K562 (cell line): ENCODE measurements around the gene IP6K2. TPM values are rescaled to one million over a fixed set of nuclear protein-coding genes. Genes with fewer than 3 reads are reported as not detected.

Experiments used
- ATAC-seq: fragments of 200-7000 bp; cut with Tn5 transposase; 3 replicates; pipeline ENCODE4 v1.9.1; 2020; ENCODE audit warnings: moderate library complexity
- BruUV-seq: library from RNA; stranded (reverse); fragments of 400-500 nt; replicated peaks from 2 replicates; lab custom pipeline; 2021; lab: Mats Ljungman, UMichigan
- CTCF ChIA-PET: fragments of 300-600 bp; formaldehyde crosslinking; extraction: SDS; loops from one replicate; lab custom pipeline; 2021; ENCODE audit warnings: low intra/inter-chr PET ratio; lab: Yijun Ruan, JAX
- POLR2A ChIA-PET: fragments of 300-600, 350-650 bp; sonication (Branson Sonifier 250); formaldehyde crosslinking; extraction: SDS; loops from one replicate; lab custom pipeline; 2021; ENCODE audit warnings: antibody characterized with exemption, inconsistent platforms; lab: Yijun Ruan, JAX
- DNase-seq, 4 experiments: peaks; one replicate each; pipeline versions ENCODE4 v3.0.0 to v3.0.0-alpha.2; 2011 to 2018; ENCODE audit warnings: low spot score in 3 of 4, mixed read lengths in 3 of 4; ENCODE audit errors: extremely low read depth in 1 of 4
- FAIRE-seq: peaks from 2 replicates; lab custom pipeline; 2011; peaks lifted over from hg19 to GRCh38; lab: Jason Lieb, UNC
- H2AFZ ChIP-seq: 2 replicates; pipeline ENCODE4 v1.6.0; 2011; ENCODE audit warnings: low read depth, low read length, control low read depth, inconsistent platforms
- H3K27ac ChIP-seq: fragments of 200-600 bp; 3 replicates; pipeline ENCODE4 v1.8.0; 2011; ENCODE audit warnings: low read depth, mild to moderate bottlenecking, control low read depth, inconsistent platforms, low read length, moderate library complexity, mixed read lengths; ENCODE audit errors: extremely low read depth
- H3K27me3 ChIP-seq, 2 experiments: fragments of 300-600 bp in 1 of 2; 2 replicates in 1 of 2; 3 replicates in 1 of 2; pipeline versions ENCODE4 v1.6.0 to v1.8.0; 2011; ENCODE audit warnings: inconsistent platforms in 2 of 2, low read length in 2 of 2, mild to moderate bottlenecking in 1 of 2, mixed read lengths in 1 of 2, moderate library complexity in 1 of 2; ENCODE audit not compliant: control insufficient read depth in 2 of 2, insufficient read depth in 2 of 2
- H3K36me3 ChIP-seq: fragments of 300-600 bp; 3 replicates; pipeline ENCODE4 v1.8.0; 2011; ENCODE audit warnings: mild to moderate bottlenecking, low read length, inconsistent platforms; ENCODE audit not compliant: control insufficient read depth, insufficient read depth
- H3K4me1 ChIP-seq, 2 experiments: fragments of 200-600 bp in 1 of 2; replicated peaks in 1 of 2; 2 replicates in 1 of 2; 3 replicates in 1 of 2; pipeline versions ENCODE4 v1.5.1 to v1.8.0; 2011; ENCODE audit warnings: inconsistent platforms in 2 of 2, low read length in 2 of 2, mild to moderate bottlenecking in 1 of 2, mixed read lengths in 1 of 2, moderate library complexity in 1 of 2; ENCODE audit not compliant: control insufficient read depth in 2 of 2, insufficient read depth in 2 of 2
- H3K4me2 ChIP-seq: 2 replicates; pipeline ENCODE4 v1.6.1; 2011; ENCODE audit warnings: low read length, control low read depth, inconsistent platforms, mixed read lengths; ENCODE audit not compliant: insufficient read depth
- H3K4me3 ChIP-seq: fragments of 200-600 bp; sonication (generic), shearing (Covaris generic); 2 replicates; pipeline ENCODE4 v1.5.1; 2016; ENCODE audit warnings: control low read depth, inconsistent platforms
- H3K79me2 ChIP-seq: fragments of 200-600 bp; 3 replicates; pipeline ENCODE4 v1.8.0; 2011; ENCODE audit warnings: low read length, inconsistent platforms; ENCODE audit not compliant: control insufficient read depth, insufficient read depth
- H3K9ac ChIP-seq, 2 experiments: 2 replicates each; pipeline versions ENCODE4 v1.6.0 to v1.6.1; 2011; ENCODE audit warnings: low read depth in 2 of 2, low read length in 2 of 2, control low read depth in 1 of 2, inconsistent platforms in 1 of 2, mild to moderate bottlenecking in 1 of 2, mixed read lengths in 1 of 2; ENCODE audit not compliant: insufficient read depth in 1 of 2
- H3K9me1 ChIP-seq: one replicate; pipeline ENCODE4 v1.6.0; 2011; ENCODE audit warnings: inconsistent platforms, mild to moderate bottlenecking, low read length, moderate library complexity; ENCODE audit not compliant: control insufficient read depth, insufficient read depth
- H3K9me3 ChIP-seq: replicated peaks from 2 replicates; pipeline ENCODE4 v1.5.1; 2011; ENCODE audit warnings: low read depth, low read length, inconsistent platforms; ENCODE audit not compliant: control insufficient read depth, insufficient read depth
- H4K20me1 ChIP-seq: replicated peaks from 2 replicates; pipeline ENCODE4 v1.6.1; 2011; ENCODE audit warnings: low read length, inconsistent platforms, mixed read lengths; ENCODE audit not compliant: control insufficient read depth, insufficient read depth
- CBX3 ChIP-seq, 2 experiments: IDR thresholded peaks; 1 replicate in 1 of 2; 2 replicates in 1 of 2; pipeline ENCODE4 v1.6.1; 2012; ENCODE audit warnings: inconsistent platforms in 2 of 2, low read length in 2 of 2, borderline replicate concordance in 1 of 2, control low read depth in 1 of 2
- CEBPB ChIP-seq: fragments of 450-650 bp; IDR thresholded peaks from 2 replicates; pipeline ENCODE4 v1.6.1; 2016; ENCODE audit warnings: missing genetic modification characterization, missing compliant biosample characterization
- CHD2 ChIP-seq: IDR thresholded peaks from 2 replicates; pipeline ENCODE4 v1.6.1; 2011; ENCODE audit warnings: low read depth, low read length
- ESRRA ChIP-seq: fragments of 450-650 bp; IDR thresholded peaks from 2 replicates; pipeline ENCODE4 v1.6.1; 2014; ENCODE audit warnings: low read depth, mild to moderate bottlenecking, moderate library complexity, borderline replicate concordance
- MYC ChIP-seq, 2 experiments: fragments of 250-450 bp in 1 of 2; sonication (Bioruptor Pico) in 1 of 2; IDR thresholded peaks; 2 replicates each; pipeline versions ENCODE4 v1.5.1 to v1.6.1; 2012 to 2021; ENCODE audit warnings: low read depth in 2 of 2, borderline replicate concordance in 1 of 2, improper control_type of control experiment in 1 of 2, low read length in 1 of 2, mild to moderate bottlenecking in 1 of 2, moderate library complexity in 1 of 2
- NCOA6 ChIP-seq: fragments of 450-650 bp; IDR thresholded peaks from 2 replicates; pipeline ENCODE4 v1.6.1; 2017; ENCODE audit warnings: mild to moderate bottlenecking
- SFPQ ChIP-seq: fragments of 200-400 bp; formaldehyde crosslinking; IDR thresholded peaks from 2 replicates; pipeline ENCODE4 v1.6.1; 2017; ENCODE audit warnings: mild to moderate bottlenecking, low read depth, low read length, moderate library complexity
- STAG1 ChIP-seq: sonication (generic); formaldehyde crosslinking; IDR thresholded peaks from 2 replicates; pipeline ENCODE4 v1.5.0; 2020; ENCODE audit warnings: missing genetic modification reagents, borderline replicate concordance
- ZNF347 ChIP-seq: fragments of 450-650 bp; formaldehyde crosslinking; IDR thresholded peaks from 2 replicates; pipeline ENCODE4 v1.4.0; 2020; ENCODE audit warnings: low read depth, mild to moderate bottlenecking, moderate library complexity
- WGBS: fragments of 100-300 bp; shearing (Covaris generic); methylation state at CpG from one replicate; pipeline ENCODE4 v1.1.6; 2016; ENCODE audit warnings: low coverage, mixed read lengths; ENCODE audit not compliant: insufficient coverage; ENCODE audit errors: missing lambda C conversion rate; 5-methylcytosine and 5-hydroxymethylcytosine counted together
- in situ Hi-C: fragments of 300-500 bp; cut with MboI; formaldehyde crosslinking; loops from 4 replicates; pipeline ENCODE4 v1.15.0; 2018; ENCODE audit warnings: inconsistent platforms, mixed read lengths
- intact Hi-C: fragments of 100-400 bp; cut with micrococcal nuclease; formaldehyde crosslinking; loops from 2 replicates; pipeline ENCODE4 v1.14.2; 2022
- polyA plus RNA-seq, 8 experiments: library from polyadenylated mRNA; depleted of rRNA in 4 of 8; stranded (reverse) in 5 of 8; unstranded in 3 of 8; fragments of >200 nt; fragmentation: Nextera tagmentation in 2 of 8; fragmentation: Illumina TruSeq in 1 of 8; extraction: Ambion mirVana in 2 of 8; extraction: Trizol in 1 of 8; gene quantifications; 2 replicates each; pipeline versions ENCODE4 v1.2.1 to v1.2.3, GENCODE V29; 2011 to 2014; ENCODE audit warnings: inconsistent platforms in 1 of 8, missing spikeins in 1 of 8
- total RNA-seq, 7 experiments: library from RNA; depleted of rRNA in 6 of 7; stranded (reverse); fragments of >200 nt in 6 of 7; fragmentation: Illumina TruSeq in 2 of 7; extraction: Trizol in 2 of 7; gene quantifications; 2 replicates each; pipeline versions ENCODE4 v1.2.1 to v1.2.3, GENCODE V29; 2011 to 2021; ENCODE audit warnings: low replicate concordance in 1 of 7
- TF ChIP-seq, protein P1 (sequence below): fragments of 250-450 bp; sonication (Bioruptor Pico); IDR thresholded peaks from 2 replicates; pipeline ENCODE4 v1.4.0; 2020; ENCODE audit warnings: mild to moderate bottlenecking, moderate library complexity
- TF ChIP-seq, protein P2 (sequence below): sonication (generic); formaldehyde crosslinking; IDR thresholded peaks from 2 replicates; pipeline ENCODE4 v1.8.0; 2022; ENCODE audit warnings: mild to moderate bottlenecking, missing genetic modification reagents
- TF ChIP-seq, protein P3 (sequence below): IDR thresholded peaks from 3 replicates; pipeline ENCODE4 v1.6.1; 2011; ENCODE audit warnings: borderline replicate concordance, mild to moderate bottlenecking, moderate library complexity; ENCODE audit not compliant: insufficient read length; ENCODE audit errors: extremely low read depth

The IP6K2 gene
- total and polyA plus RNA-seq, 9 of the 15 experiments (the other 6 are each of a cell fraction or from before 2014, with no cell fraction given): 19.6 to 78.1 (median 48.0) TPM

DNA sequence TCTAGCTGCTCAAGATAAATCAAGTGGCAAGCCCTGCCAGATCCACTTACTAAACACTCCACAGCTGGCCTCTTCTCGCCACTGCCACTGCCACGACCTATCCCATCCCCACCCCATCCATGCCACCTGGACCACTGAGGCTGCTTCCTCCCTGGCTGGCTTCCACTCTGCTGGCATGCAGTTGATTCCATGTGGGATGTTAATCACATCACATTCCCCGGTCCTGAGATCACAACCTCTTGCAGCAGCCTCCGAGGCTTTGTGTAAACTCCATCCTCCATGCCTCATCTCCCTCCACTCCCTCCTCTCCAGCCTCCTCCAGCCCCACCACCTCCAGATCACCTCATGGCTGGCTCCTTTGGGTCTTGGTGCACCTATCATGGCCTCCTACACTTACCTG is 39.0 kb downstream of the IP6K2 start:
- ChIA-PET CTCF (interaction anchor here (0.6 kb wide), 1 partner anchor 490 kb away, joined by 3 read pairs; the partner anchor contains the start of gene CDC25A), POLR2A (no interaction called here)
- in situ Hi-C loops (no loop called here), intact Hi-C loops (no loop called here)
- Histone ChIP-seq H3K4me1 (peaks cover 0 to 4% of the 10 kb centered on the region in 2 experiments; a peak in 2 of 5 replicates), H3K4me3 (no peak overlapping the region), H3K36me3 (peaks cover 52% of the 10 kb centered on the region; the same call in 2 of the 3 replicates), H3K9me3 (no peaks in the 10 kb centered on the region), H3K9me1 (no peaks in the 10 kb centered on the region), H3K27me3 (no peaks in the 10 kb centered on the region), H2AFZ (no peak overlapping the region), H3K27ac (no peak overlapping the region), H4K20me1 (no peaks in the 10 kb centered on the region), H3K9ac (no peak overlapping the region), H3K79me2 (peaks cover 2% of the 10 kb centered on the region; the same call in 1 of the 3 replicates), H3K4me2 (no peak overlapping the region)
- WGBS: 78% methylated on average over 2 of the region's 4 CpGs
- DNase-seq: no peak
- FAIRE-seq: no peak
- no peak for ATAC-seq
- no TSS peak for BruUV-seq
- TF ChIP-seq CEBPB (no peak), ZNF347 (no peak), CHD2 (no peak), SFPQ (no peak), CBX3 (IDR thresholded peaks at IDR 0.05; ENCODE audit: borderline replicate concordance in 1 of 2, low read length in 2 of 2) (no peak), ESRRA (no peak), NCOA6 (no peak), MYC (IDR thresholded peaks at IDR 0.05; ENCODE audit: low read depth, low read length) (no peak), MYC (CRISPR knock-in tag; IDR thresholded peaks at IDR 0.05; ENCODE audit: borderline replicate concordance, low read depth) (no peak), STAG1 (CRISPR knock-in tag) (no peak)
- TF ChIP-seq, protein P1, sequence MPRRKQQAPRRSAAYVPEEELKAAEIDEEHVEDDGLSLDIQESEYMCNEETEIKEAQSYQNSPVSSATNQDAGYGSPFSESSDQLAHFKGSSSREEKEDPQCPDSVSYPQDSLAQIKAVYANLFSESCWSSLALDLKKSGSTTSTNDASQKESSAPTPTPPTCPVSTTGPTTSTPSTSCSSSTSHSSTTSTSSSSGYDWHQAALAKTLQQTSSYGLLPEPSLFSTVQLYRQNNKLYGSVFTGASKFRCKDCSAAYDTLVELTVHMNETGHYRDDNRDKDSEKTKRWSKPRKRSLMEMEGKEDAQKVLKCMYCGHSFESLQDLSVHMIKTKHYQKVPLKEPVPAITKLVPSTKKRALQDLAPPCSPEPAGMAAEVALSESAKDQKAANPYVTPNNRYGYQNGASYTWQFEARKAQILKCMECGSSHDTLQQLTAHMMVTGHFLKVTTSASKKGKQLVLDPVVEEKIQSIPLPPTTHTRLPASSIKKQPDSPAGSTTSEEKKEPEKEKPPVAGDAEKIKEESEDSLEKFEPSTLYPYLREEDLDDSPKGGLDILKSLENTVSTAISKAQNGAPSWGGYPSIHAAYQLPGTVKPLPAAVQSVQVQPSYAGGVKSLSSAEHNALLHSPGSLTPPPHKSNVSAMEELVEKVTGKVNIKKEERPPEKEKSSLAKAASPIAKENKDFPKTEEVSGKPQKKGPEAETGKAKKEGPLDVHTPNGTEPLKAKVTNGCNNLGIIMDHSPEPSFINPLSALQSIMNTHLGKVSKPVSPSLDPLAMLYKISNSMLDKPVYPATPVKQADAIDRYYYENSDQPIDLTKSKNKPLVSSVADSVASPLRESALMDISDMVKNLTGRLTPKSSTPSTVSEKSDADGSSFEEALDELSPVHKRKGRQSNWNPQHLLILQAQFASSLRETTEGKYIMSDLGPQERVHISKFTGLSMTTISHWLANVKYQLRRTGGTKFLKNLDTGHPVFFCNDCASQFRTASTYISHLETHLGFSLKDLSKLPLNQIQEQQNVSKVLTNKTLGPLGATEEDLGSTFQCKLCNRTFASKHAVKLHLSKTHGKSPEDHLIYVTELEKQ: no peak
- TF ChIP-seq, protein P2, sequence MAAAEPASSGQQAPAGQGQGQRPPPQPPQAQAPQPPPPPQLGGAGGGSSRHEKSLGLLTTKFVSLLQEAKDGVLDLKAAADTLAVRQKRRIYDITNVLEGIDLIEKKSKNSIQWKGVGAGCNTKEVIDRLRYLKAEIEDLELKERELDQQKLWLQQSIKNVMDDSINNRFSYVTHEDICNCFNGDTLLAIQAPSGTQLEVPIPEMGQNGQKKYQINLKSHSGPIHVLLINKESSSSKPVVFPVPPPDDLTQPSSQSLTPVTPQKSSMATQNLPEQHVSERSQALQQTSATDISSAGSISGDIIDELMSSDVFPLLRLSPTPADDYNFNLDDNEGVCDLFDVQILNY (CRISPR knock-in tag): no peak
- TF ChIP-seq, protein P3, sequence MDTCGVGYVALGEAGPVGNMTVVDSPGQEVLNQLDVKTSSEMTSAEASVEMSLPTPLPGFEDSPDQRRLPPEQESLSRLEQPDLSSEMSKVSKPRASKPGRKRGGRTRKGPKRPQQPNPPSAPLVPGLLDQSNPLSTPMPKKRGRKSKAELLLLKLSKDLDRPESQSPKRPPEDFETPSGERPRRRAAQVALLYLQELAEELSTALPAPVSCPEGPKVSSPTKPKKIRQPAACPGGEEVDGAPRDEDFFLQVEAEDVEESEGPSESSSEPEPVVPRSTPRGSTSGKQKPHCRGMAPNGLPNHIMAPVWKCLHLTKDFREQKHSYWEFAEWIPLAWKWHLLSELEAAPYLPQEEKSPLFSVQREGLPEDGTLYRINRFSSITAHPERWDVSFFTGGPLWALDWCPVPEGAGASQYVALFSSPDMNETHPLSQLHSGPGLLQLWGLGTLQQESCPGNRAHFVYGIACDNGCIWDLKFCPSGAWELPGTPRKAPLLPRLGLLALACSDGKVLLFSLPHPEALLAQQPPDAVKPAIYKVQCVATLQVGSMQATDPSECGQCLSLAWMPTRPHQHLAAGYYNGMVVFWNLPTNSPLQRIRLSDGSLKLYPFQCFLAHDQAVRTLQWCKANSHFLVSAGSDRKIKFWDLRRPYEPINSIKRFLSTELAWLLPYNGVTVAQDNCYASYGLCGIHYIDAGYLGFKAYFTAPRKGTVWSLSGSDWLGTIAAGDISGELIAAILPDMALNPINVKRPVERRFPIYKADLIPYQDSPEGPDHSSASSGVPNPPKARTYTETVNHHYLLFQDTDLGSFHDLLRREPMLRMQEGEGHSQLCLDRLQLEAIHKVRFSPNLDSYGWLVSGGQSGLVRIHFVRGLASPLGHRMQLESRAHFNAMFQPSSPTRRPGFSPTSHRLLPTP: no peak
